Measurements from ENCODE around the gene SLC1A1. TPM values are rescaled to one million over a fixed set of nuclear protein-coding genes. Genes with fewer than 3 reads are reported as not detected.

SLC1A1 gene
- total and polyA plus RNA-seq, 2 experiments from 2014 or later: 34.6 to 47.6 TPM

- Histone ChIP-seq H3F3A (ENCODE audit: insufficient read depth) (peaks cover 23% of the 10 kb centered on the region), H3K4me1 (ENCODE audit: insufficient read depth) (peaks cover 17% of the 10 kb centered on the region), H3K27me3 (replicated peaks; ENCODE audit: insufficient read depth) (no peaks in the 10 kb centered on the region), H3K9me2 (ENCODE audit: insufficient read depth) (no peaks in the 10 kb centered on the region), H2AFZ (no peak overlapping the region), H3K36me3 (ENCODE audit: low read depth) (no peaks in the 10 kb centered on the region), H3K27ac (peak overlapping the region; percentile 81), H3K9ac (peak overlapping the region; percentile 37; the same call in 1 of the 2 replicates), H3K4me3 (0 out of 2 replicates have a peak overlapping the region, but pooled peaks have one; percentile 31), H3K4me2 (ENCODE audit: unreplicated experiment) (peak overlapping the region; percentile 77), H3K9me3 (ENCODE audit: low read depth) (no peaks in the 10 kb centered on the region), H3K79me2 (ENCODE audit: insufficient read depth) (no peaks in the 10 kb centered on the region), H4K20me1 (ENCODE audit: insufficient read depth) (no peaks in the 10 kb centered on the region)
- TF ChIP-seq EZH2phosphoT487 (IDR thresholded peaks at IDR 0.05; ENCODE audit: insufficient read depth, low read depth): no peak
- no peak for TF ChIP-seq EZH2 (IDR thresholded peaks at IDR 0.05; ENCODE audit: insufficient read depth, poor library complexity, severe bottlenecking)
- in situ Hi-C loops (cut with MboI): no loop called here
- WGBS, 2 experiments (ENCODE audit: low coverage in 1 of 2, low lambda C conversion rate in 2 of 2, missing lambda C conversion rate in 2 of 2): 46 to 61% methylated on average over 1 of the region's 1 CpG
- DNase-seq: peak; percentile 74
These were observed 124.4 kb downstream of the SLC1A1 start for GRCh38 chr9:4614627-4615026.

GRCh38 chr9:4615251-4615650 is 125.0 kb downstream of the SLC1A1 start:
- in situ Hi-C loops (cut with MboI): no loop called here
- Histone ChIP-seq H4K20me1 (ENCODE audit: insufficient read depth) (no peaks in the 10 kb centered on the region), H3K4me1 (ENCODE audit: insufficient read depth) (peaks cover 17% of the 10 kb centered on the region), H3K4me3 (0 out of 2 replicates have a peak overlapping the region, but pooled peaks have one; percentile 31), H3K36me3 (ENCODE audit: low read depth) (no peaks in the 10 kb centered on the region), H3K4me2 (ENCODE audit: unreplicated experiment) (peak overlapping the region; percentile 77), H2AFZ (peak overlapping the region; percentile 58), H3K9ac (peak overlapping the region; percentile 37; the same call in 1 of the 2 replicates), H3K9me3 (ENCODE audit: low read depth) (no peaks in the 10 kb centered on the region), H3F3A (ENCODE audit: insufficient read depth) (peaks cover 23% of the 10 kb centered on the region), H3K27me3 (replicated peaks; ENCODE audit: insufficient read depth) (no peaks in the 10 kb centered on the region), H3K27ac (peak overlapping the region; percentile 81), H3K79me2 (ENCODE audit: insufficient read depth) (no peaks in the 10 kb centered on the region), H3K9me2 (ENCODE audit: insufficient read depth) (no peaks in the 10 kb centered on the region)
- WGBS, 2 experiments (ENCODE audit: low coverage in 1 of 2, low lambda C conversion rate in 2 of 2, missing lambda C conversion rate in 2 of 2): 2 to 5% methylated on average over 4 of the region's 4 CpGs
- TF ChIP-seq EZH2 (IDR thresholded peaks at IDR 0.05; ENCODE audit: insufficient read depth, poor library complexity, severe bottlenecking) (no peak), EZH2phosphoT487 (IDR thresholded peaks at IDR 0.05; ENCODE audit: insufficient read depth, low read depth) (no peak)
- peak; percentile 94 for DNase-seq

- DNase-seq: no peak
- no peaks in the 10 kb centered on the region for H3K27me3 ChIP-seq (replicated peaks; ENCODE audit: insufficient read depth)
- H3K4me2 ChIP-seq (ENCODE audit: unreplicated experiment): peak overlapping the region; percentile 19
- no peak overlapping the region for H3K4me3 ChIP-seq
- H2AFZ ChIP-seq: peak overlapping the region; percentile 58
- no peak overlapping the region for H3K9ac ChIP-seq
- H3K9me2 ChIP-seq (ENCODE audit: insufficient read depth): no peaks in the 10 kb centered on the region
- 94 to 97% methylated on average over 5 of the region's 5 CpGs for WGBS, 2 experiments (ENCODE audit: low coverage in 1 of 2, low lambda C conversion rate in 2 of 2, missing lambda C conversion rate in 2 of 2)
- no peak for TF ChIP-seq EZH2 (IDR thresholded peaks at IDR 0.05; ENCODE audit: insufficient read depth, poor library complexity, severe bottlenecking)
- no peak for TF ChIP-seq EZH2phosphoT487 (IDR thresholded peaks at IDR 0.05; ENCODE audit: insufficient read depth, low read depth)
- H3F3A ChIP-seq (ENCODE audit: insufficient read depth): peaks cover 23% of the 10 kb centered on the region
- no peaks in the 10 kb centered on the region for H3K36me3 ChIP-seq (ENCODE audit: low read depth)
- peak overlapping the region; percentile 81 for H3K27ac ChIP-seq
- H3K4me1 ChIP-seq (ENCODE audit: insufficient read depth): peaks cover 17% of the 10 kb centered on the region
- H4K20me1 ChIP-seq (ENCODE audit: insufficient read depth): no peaks in the 10 kb centered on the region
- H3K9me3 ChIP-seq (ENCODE audit: low read depth): no peaks in the 10 kb centered on the region
- in situ Hi-C loops (cut with MboI): no loop called here
- H3K79me2 ChIP-seq (ENCODE audit: insufficient read depth): no peaks in the 10 kb centered on the region
These were observed 125.5 kb downstream of the SLC1A1 start for GRCh38 chr9:4615778-4616177.

DNA sequence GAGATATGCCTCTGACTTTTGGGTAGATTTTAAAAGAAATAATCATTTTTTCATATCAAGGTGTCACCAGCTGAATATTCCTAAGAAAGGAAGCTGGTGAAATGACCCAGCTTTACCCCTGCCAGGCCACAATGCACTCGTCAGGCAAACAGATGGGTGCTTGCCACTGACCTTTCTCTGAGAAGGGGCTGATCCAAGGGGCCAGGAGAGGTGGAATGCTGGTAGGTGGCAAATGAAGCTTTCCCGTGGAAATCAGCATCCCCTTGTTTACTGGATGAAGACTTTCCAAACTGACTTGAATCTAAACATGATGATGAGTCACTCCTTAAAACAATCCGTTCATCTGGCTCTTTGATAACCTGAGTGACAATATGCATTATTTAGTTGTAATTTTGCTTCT is 127.5 kb downstream of the SLC1A1 start:
- 73 to 80% methylated on average over 3 of the region's 3 CpGs for WGBS, 2 experiments (ENCODE audit: low coverage in 1 of 2, low lambda C conversion rate in 2 of 2, missing lambda C conversion rate in 2 of 2)
- Histone ChIP-seq H3F3A (ENCODE audit: insufficient read depth) (peaks cover 23% of the 10 kb centered on the region), H3K4me1 (ENCODE audit: insufficient read depth) (peaks cover 24% of the 10 kb centered on the region), H3K4me3 (no peak overlapping the region), H3K9ac (no peak overlapping the region), H3K27me3 (replicated peaks; ENCODE audit: insufficient read depth) (no peaks in the 10 kb centered on the region), H3K9me2 (ENCODE audit: insufficient read depth) (no peaks in the 10 kb centered on the region), H2AFZ (no peak overlapping the region), H3K36me3 (ENCODE audit: low read depth) (no peaks in the 10 kb centered on the region), H4K20me1 (ENCODE audit: insufficient read depth) (no peaks in the 10 kb centered on the region), H3K79me2 (ENCODE audit: insufficient read depth) (no peaks in the 10 kb centered on the region), H3K4me2 (ENCODE audit: unreplicated experiment) (no peak overlapping the region), H3K9me3 (ENCODE audit: low read depth) (no peaks in the 10 kb centered on the region), H3K27ac (no peak overlapping the region)
- DNase-seq: no peak
- TF ChIP-seq EZH2phosphoT487 (IDR thresholded peaks at IDR 0.05; ENCODE audit: insufficient read depth, low read depth): no peak
- no peak for TF ChIP-seq EZH2 (IDR thresholded peaks at IDR 0.05; ENCODE audit: insufficient read depth, poor library complexity, severe bottlenecking)
- in situ Hi-C loops (cut with MboI): no loop called here

DNA sequence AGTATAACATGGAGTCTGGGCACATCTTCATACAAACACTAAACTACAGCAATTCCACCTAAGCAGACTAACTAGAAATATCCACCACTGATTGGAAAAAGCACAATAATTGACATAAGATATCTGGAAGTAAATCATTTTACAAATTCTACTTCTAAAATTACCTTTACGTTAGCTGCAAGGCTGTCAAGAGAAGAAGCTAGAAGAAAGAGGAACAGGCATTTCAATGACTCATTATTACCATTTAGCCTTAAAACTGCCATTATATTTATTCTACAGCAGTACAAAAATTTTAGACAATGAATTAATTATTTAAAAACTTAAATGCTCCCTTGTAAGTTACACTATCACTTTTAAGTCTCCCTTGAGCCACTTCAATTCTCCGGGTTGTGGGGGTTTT is 128.4 kb downstream of the SLC1A1 start:
- H3K4me3 ChIP-seq: no peak overlapping the region
- no peaks in the 10 kb centered on the region for H3K9me3 ChIP-seq (ENCODE audit: low read depth)
- in situ Hi-C loops (cut with MboI): no loop called here
- no peak for TF ChIP-seq EZH2phosphoT487 (IDR thresholded peaks at IDR 0.05; ENCODE audit: insufficient read depth, low read depth)
- no peak overlapping the region for H3K4me2 ChIP-seq (ENCODE audit: unreplicated experiment)
- H2AFZ ChIP-seq: no peak overlapping the region
- no peak for DNase-seq
- peaks cover 23% of the 10 kb centered on the region for H3F3A ChIP-seq (ENCODE audit: insufficient read depth)
- H3K27me3 ChIP-seq (replicated peaks; ENCODE audit: insufficient read depth): no peaks in the 10 kb centered on the region
- no peak overlapping the region for H3K27ac ChIP-seq
- H4K20me1 ChIP-seq (ENCODE audit: insufficient read depth): no peaks in the 10 kb centered on the region
- 92 to 95% methylated on average over 2 of the region's 2 CpGs for WGBS, 2 experiments (ENCODE audit: low coverage in 1 of 2, low lambda C conversion rate in 2 of 2, missing lambda C conversion rate in 2 of 2)
- H3K9ac ChIP-seq: no peak overlapping the region
- no peaks in the 10 kb centered on the region for H3K79me2 ChIP-seq (ENCODE audit: insufficient read depth)
- H3K4me1 ChIP-seq (ENCODE audit: insufficient read depth): peaks cover 24% of the 10 kb centered on the region
- no peaks in the 10 kb centered on the region for H3K36me3 ChIP-seq (ENCODE audit: low read depth)
- H3K9me2 ChIP-seq (ENCODE audit: insufficient read depth): no peaks in the 10 kb centered on the region

All from GM23248 (cell line).